Glomerular endothelial cell (primary cell): ENCODE data around the gene DIS3L. TPM values are rescaled to one million over a fixed set of nuclear protein-coding genes. Genes with fewer than 3 reads are reported as not detected.
"Not testable (repeated sequence)": the region's sequence is repeated elsewhere in the genome, so short reads cannot be mapped to it uniquely, and the experiment has no call there.

Source experiments
- DNase-seq: peaks from one replicate; pipeline ENCODE4 v3.0.0-alpha.2; 2011; ENCODE audit warnings: low read depth, low spot score; ENCODE audit errors: extremely low read depth
- total RNA-seq: library from RNA; depleted of rRNA; stranded (reverse); fragments of >200 nt; gene quantifications from 2 replicates; pipeline ENCODE4 v1.2.3, GENCODE V29; 2015

Gene DIS3L
- 9.1 and 11.3 TPM in 2 replicates for total RNA-seq

DNA sequence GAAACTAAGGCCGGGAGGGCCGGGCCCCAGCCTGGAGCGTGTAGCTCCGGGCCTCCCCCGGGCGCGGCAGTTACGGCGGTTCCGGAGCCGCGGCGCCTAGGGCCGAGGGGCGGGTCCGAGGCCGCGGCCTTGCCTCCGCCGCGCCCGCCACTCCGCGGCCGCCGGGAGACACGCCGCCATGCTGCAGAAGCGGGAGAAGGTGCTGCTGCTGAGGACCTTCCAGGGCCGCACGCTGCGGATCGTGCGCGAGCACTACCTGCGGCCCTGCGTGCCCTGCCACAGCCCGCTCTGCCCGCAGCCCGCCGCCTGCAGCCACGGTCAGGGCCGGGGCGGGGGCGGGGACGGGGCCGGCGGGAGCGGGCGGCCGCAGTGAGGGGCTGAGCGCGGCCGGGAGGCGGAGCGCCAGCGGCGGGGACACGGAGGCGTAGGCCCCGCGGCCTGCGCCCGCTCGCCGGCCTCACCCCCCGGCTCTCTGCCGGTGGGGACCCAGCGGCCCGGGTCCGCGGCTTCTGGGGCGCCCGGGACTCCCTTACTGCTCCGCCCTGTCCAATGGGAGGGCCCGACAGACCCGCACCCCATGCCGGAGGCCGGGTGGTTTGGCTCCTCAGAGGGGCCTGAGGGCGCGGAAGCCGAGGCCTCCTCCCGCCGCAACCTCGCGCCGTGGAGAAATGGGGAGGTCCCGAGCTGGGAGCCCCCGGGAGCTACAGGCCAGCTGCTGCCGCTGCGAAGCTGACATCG lies at the start of gene DIS3L:
Gene DIS3L (plus strand): TSS at position 150 of the 738 bp plus-strand sequence. CDS start 29 bp downstream, at position 179.
- no peak for DNase-seq

DNA sequence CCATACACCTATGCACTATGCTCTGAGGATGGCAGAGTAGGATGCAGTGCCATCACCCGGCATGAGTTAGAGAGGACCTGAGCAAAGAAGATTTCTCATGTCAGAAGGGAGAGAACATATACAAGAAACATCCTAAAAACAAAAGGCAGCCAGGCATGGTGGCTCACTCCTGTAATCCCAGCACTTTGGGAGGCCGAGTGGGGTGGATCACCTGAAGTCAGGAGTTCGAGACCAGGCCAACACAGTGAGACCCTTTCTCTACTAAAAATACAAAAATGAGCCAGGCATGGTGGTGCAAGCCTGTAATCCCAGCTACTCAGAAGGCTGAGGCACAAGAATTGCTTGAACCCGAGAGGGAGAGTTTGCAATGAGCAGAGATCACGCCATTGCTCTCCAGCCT lies 47.5 kb upstream of the DIS3L start:
- not testable (repeated sequence) for DNase-seq

DNA sequence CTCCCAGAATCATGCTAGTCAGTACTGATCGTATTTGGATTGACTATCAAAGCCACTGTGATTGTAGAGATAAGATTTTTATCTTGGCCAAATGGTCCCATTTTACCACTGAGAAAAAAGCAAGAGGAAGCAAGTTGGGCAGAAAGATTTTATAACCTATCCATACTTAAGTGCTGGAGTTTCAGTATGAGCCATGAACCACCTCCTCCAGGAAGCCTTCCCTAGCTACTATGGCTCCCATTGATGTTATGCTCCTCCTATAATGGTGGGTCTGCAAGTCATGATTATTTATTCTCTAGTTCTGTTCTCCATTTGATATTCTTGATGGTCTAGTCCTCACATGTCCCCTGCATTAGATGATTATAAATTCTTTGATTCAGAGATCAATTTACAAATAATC lies 46.4 kb upstream of the DIS3L start:
- DNase-seq = no peak

DNA sequence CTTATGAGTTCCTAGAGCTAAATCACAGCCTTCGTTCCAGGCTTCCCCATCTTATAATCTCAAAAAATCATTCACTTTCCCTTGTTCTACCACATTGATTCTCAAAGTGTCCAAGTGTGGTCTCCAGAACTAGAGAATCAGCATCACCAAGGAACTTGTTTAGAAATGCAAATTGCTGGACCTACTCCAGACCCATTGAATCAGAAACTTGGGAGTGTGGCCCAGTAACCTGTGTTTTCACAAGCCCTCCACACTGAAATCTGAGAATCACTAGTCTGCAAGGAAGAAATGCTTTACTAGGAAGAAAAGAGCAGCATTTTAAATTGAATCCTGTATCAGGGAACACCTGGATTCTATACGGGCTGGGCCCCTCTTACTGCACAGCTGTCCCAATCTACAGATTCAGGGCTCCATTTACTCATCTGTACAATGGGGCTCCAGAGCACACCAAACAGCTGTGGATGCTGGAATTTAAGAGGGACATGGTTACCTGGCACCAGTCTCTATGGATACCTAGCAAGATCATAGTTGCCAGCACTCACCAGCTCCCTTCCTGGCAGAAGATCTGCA lies 43.7 kb upstream of the DIS3L start:
- DNase-seq = no peak

DNA sequence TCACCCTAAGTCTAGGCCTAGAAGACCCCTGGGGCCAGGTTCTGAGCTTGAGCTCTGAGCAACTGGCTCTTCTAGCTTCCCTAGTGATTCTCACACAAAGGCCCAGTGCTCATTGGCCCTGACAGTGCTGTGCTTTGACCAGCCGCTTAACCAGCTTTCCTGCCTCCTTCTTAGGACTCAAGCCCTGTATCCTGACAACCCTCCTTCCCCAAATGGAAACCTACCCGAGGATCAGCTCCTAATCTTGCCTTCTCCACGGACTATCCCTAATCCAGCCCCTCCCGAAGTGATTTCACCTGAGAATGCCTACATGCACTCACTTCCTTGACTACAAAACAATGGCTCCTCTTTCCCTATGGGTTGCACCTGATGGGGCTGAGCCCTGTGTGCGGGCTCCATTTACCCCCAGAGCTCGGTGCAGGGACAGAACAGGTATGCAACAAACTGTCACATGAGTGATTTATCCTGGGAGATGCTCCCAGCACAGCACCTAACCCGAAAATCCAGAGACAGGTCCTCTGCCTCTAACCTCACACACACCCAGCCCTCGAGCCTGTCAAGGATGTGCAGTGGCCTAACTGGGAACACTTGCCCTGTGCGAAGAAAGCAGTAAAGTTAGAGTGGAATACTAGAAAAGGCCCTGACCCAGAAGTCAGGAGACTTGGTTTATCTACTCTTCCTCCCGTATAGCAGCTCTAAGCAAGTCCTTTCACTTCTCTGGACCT lies 42.1 kb upstream of the DIS3L start:
- no peak for DNase-seq

GRCh38 chr15:66251790-66252684 lies 41.3 kb upstream of the DIS3L start:
- DNase-seq = no peak

DNA sequence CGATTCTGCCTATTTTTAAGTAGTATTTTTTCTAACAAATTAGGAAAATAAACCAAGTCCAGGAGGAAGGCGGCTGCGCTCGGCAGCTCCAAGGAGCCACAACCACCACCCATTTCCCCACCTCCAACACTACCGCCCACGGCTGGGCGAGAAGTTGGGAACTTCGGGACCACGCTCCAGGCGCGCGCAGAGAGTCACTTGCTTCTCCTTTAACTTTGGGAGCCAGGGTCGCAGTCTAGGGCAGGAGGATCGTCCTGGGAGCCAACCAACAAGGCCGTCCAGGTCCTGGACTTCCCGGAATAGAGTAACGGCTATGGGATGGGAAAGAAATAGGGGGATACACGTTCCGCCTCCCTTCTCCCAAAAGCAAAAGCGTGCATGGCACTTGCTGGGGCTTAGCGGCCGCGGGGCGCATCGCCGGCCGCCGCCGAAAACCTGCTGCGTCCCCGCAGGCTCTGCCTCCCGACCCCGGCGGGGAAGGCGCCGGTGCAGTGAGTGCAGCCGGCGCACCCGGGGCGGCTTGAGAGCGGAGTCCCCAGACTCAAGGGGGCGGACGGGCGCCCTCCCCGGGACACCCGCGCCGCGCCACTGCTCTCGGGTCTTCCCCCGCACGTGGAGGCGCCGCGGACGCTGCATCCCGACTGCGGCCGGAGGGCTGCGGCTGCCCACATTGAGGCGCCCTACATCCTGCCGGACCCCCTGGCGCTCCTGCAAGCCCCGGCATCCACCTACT lies 40.5 kb upstream of the DIS3L start:
- no peak for DNase-seq

DNA sequence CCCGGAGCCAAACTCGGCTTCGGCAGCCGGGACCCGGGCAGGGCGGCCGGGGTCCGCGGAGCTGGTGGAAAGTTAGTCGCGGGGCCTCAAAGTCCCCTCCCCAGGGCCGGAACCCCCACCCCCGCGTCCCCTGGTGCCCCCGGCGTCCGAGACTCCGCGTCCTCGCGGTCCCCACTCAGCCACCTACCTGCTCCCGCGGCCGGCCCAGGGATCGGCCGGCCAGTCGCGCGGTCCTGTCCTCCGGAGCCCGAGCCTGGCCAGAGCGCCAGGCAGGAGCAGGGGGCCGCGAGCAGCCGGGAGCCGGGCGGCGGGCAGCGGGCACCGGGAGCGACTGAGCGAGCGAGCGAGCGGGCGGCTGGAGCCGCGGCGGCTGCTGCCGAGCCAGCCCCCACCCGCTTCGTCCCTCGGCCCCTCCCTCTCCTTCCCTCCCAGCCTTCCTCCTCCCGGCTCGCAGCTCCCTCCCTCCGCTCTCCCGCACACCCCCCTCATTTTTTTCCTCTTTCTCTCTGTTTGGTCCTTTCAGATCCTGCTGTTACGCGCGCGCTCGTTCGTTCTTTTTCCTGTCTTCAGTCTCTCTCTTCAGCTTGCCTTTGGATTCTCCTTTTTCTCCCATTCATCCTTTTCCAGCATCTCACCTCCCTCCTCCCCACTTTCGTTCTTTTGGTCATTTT lies 39.8 kb upstream of the DIS3L start, which contains the start of gene MEGF11:
Gene MEGF11 (minus strand): TSS at position 333 of the 671 bp plus-strand sequence. CDS start 125,347 bp downstream, outside the sequence.
- no peak for DNase-seq

DNA sequence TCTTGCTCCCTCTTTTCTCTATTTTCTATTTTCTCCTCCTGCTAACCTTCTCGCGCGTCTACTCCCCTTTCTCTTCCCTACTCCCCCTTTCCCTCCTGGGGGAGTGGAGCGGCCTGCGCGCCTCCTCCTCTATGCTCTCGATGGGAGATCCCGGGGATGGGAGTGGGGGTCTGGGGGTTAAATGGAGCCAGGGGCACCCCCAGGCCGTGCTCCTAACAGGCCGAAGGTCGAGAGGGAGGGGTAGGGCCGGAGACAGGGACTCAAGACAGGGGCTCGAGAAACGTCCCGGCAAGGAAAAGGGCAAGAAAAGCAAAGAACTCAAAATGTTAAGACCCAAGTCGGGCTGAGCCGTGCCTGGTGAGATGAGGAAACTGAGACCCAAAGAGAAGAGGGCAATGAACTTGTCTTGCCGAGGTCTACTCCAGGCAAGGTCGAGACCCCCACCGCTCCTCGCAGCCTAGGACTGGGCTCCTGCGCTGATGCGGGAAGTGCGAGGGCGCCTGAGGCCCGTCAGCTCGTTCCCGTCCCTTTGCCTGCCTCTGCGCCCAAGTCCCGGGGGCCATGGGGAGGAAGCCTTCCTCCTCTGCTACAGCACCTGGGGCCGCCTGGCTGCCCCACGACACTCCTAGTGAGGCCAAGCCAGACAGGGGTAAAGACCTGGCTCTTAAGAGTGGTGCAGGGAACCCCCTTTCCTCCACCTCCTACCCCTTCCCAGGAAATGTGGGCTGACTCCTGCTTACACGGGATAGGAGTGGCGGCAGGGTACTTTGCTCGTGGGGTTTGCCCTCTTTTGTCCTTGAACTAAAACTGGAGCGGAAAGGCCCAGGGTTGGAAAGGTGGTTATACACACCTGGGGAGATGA lies 39.0 kb upstream of the DIS3L start:
- no peak for DNase-seq

DNA sequence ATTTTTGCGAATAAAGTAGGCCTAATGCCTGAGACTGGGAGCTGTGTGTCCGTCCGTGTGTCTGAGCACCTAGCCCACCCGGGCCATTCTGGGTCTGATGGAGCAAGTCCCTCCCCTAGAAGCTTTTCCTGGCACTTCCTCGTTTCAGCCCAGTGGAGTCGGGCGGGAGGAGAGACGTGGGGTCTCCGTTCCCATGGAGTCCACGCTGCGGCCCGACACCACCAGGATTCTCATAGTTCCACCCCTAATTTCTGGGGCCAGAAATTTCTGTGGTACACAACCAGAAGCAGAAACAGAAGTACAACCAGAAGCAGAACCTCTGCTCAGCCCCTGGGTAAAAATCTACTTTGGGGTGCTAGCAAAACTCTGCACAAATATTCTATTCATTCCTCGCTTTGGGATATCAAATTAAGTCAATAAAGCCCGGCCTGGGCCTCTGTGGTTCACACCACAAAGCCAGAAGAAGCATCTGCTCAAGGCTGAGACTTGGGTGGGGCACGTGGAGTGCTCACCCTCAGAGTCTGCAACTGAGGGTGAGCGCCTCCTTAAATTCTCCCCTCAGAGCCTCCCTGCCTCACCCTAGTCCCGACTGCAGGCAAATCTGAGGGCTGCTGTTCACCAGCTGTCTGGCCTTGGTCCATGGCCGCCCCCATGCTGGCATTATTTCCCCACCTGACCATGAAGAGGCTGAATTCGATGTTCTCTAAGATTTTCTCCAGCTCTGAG lies 38.3 kb upstream of the DIS3L start:
- DNase-seq = no peak

- DNase-seq = no peak
Measured at GRCh38 chr15:66256692-66257091, 36.7 kb upstream of the DIS3L start.

DNA sequence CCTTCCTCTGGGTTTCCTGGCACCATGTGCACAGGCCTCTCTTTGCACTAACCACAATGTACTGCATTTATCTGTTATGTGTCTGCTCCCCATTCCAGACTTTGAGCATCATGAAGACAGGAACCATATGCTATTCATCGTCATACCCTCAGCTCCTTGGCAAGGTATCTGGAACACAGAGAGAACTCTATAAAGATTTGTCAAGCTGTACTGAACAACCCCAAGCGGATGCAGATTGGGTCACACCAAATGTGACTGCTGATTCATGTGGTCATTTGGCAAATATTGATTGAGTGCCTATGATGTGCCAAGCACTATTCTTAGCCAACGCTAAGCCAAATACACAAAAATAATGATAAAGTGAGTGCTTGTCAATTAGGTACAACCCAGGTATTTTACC lies 32.3 kb upstream of the DIS3L start:
- DNase-seq = no peak

DNA sequence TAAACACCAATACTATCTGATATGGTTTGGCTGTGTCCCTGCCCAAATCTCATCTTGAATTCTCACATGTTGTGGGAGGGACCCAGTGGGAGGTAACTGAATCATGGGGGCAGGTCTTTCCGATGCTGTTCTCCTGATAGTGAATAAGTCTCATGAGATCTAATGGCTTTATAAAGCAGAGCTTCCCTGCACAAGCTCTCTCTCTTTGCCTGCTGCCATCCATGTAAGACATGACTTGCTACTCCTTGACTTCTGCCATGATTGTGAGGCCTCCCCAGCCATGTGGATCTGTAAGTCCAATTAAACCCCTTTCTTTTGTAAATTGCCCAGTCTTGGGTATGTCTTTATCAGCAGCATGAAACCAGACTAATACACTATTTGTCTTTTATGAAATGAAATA lies 30.5 kb upstream of the DIS3L start:
- DNase-seq = not testable (repeated sequence)

DNA sequence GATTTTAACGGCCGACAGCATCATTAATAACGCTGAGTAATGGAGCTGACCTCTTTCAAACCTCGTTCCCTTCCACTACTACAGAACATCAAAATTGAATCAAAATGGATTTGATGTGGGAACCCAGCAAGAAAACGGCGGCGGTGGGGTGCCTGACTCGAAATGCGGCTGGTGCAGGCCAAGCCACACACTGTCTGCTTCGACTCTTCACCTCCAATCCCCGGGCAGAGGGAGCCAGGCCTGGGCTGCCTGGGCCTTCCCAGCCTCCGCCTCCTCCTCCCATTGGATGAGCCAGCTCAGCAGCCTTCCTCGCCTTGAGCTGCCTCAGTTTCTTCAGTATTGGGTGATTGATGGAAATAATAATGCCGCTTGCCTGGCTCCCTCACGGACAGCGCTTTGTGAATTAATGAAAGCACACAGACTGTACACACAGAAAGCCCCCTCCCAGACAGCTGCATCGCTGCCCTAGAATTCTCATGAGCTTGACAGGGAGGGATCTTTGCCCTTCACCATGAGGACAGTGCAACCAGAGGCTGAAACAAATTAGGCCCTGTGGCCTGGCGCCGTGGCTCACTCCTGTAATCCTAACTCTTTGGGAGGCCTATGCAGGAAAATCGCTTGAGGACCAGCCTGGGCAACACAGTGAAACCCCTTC lies 28.4 kb upstream of the DIS3L start:
- DNase-seq = no peak

DNA sequence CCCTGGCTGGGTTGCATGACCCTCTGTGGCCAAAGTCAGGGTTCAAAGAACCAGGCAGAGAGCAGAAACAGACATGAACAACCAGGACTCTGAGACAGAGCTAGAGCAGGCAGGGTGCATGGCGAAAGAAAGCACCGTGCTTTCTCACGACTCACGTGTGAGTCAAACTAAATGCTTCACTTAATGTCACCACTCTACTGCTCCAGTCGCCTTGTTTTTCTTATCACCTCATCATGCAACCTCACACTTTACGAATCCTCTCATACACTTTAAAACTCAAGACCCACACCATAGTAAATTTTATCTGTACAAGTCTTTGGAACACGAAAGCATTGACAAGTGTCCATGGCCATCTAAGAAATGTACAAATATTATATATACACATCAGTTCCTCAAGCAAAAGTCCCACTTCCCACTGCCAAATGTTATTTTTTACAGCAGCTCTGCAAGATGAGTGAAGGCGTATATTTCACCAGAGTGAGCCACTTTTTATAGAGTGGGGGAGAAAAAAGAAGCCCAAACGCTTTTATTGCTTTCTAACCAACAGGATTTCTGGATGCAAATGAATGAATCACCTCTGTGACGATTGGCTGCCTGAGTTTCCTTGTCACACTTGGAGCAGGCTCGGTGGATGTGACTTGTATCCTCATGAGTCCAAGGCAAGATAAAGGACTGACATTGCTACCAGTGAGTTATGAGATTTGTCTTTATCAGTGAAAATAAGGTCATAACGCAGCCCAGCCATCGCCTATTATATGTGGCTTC lies 23.9 kb upstream of the DIS3L start:
- no peak for DNase-seq

- no peak for DNase-seq
Measured at GRCh38 chr15:66270932-66271331, 22.4 kb upstream of the DIS3L start.

DNA sequence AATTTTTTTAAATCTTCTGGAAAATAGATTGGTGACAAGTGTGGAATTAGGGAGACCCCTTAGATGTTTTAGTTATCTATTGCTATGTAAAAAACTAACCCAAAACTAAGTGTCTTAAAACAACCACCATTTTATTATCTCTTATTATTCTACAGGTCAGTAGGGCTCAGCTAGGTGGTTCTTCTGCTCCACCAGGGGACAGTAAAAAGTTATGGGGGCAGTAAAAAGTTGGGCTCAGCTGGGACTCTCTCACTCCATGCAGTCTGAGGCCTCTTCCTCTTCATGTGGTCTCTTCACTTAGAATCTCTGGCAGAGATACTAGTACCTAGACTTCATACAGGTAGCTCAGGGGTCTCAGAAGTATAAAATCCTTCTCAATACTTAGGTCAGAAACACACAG lies 18.0 kb upstream of the DIS3L start:
- no peak for DNase-seq
